ENCODE data around the gene PKD1L1.

DNA sequence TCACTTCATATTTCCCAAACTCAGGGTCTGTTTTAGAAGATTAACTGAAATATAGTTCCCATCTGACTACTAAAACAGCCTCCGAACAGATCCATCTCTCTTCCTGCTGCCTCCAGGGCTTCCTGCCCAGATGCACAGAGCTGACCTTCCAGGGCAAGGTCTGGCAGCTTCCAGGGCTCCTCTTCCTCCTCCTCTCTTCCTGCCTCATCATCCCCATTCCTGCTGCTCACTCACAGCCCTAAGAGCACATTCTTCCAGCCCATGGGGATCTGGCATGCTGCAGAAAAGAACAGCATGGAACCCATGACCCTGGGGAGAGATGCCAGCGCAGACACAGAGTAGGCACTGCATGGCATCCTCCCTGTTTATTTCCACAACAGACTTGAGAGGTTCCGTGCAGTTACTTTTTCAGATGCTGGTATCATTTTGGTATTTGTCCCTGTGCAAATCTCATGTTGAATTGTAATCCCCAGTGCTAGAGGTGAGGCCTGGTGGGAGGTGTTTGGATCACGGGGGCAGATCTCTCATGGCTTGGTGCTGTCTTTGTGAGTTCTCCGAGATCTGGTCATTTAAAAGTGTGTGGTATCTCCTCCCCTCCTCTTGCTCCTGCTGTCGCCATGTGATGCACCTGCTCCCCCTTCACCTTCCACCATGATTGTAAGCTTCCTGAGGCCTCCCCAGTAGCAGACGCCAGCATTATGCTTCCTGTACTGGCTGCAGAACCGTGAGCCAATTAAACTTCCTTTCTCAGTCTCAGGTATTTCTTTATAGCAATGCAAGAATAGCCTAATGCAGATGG, 4.4 kb downstream of the PKD1L1 start:
- TF ChIP-seq, protein P1, sequence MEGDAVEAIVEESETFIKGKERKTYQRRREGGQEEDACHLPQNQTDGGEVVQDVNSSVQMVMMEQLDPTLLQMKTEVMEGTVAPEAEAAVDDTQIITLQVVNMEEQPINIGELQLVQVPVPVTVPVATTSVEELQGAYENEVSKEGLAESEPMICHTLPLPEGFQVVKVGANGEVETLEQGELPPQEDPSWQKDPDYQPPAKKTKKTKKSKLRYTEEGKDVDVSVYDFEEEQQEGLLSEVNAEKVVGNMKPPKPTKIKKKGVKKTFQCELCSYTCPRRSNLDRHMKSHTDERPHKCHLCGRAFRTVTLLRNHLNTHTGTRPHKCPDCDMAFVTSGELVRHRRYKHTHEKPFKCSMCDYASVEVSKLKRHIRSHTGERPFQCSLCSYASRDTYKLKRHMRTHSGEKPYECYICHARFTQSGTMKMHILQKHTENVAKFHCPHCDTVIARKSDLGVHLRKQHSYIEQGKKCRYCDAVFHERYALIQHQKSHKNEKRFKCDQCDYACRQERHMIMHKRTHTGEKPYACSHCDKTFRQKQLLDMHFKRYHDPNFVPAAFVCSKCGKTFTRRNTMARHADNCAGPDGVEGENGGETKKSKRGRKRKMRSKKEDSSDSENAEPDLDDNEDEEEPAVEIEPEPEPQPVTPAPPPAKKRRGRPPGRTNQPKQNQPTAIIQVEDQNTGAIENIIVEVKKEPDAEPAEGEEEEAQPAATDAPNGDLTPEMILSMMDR (IDR thresholded peaks at IDR 0.05; ENCODE audit: poor library complexity, severe bottlenecking), result no peak
- no peak for TF ChIP-seq TAF1 (IDR thresholded peaks at IDR 0.05; ENCODE audit: low read depth)
- TF ChIP-seq, protein P2, sequence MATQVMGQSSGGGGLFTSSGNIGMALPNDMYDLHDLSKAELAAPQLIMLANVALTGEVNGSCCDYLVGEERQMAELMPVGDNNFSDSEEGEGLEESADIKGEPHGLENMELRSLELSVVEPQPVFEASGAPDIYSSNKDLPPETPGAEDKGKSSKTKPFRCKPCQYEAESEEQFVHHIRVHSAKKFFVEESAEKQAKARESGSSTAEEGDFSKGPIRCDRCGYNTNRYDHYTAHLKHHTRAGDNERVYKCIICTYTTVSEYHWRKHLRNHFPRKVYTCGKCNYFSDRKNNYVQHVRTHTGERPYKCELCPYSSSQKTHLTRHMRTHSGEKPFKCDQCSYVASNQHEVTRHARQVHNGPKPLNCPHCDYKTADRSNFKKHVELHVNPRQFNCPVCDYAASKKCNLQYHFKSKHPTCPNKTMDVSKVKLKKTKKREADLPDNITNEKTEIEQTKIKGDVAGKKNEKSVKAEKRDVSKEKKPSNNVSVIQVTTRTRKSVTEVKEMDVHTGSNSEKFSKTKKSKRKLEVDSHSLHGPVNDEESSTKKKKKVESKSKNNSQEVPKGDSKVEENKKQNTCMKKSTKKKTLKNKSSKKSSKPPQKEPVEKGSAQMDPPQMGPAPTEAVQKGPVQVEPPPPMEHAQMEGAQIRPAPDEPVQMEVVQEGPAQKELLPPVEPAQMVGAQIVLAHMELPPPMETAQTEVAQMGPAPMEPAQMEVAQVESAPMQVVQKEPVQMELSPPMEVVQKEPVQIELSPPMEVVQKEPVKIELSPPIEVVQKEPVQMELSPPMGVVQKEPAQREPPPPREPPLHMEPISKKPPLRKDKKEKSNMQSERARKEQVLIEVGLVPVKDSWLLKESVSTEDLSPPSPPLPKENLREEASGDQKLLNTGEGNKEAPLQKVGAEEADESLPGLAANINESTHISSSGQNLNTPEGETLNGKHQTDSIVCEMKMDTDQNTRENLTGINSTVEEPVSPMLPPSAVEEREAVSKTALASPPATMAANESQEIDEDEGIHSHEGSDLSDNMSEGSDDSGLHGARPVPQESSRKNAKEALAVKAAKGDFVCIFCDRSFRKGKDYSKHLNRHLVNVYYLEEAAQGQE (IDR thresholded peaks at IDR 0.05; ENCODE audit: borderline replicate concordance), result no peak
- TF ChIP-seq POLR2AphosphoS5 (IDR thresholded peaks at IDR 0.05), result no peak
- TF ChIP-seq EZH2 (IDR thresholded peaks at IDR 0.05; ENCODE audit: borderline replicate concordance, insufficient read depth, low read length, poor library complexity, severe bottlenecking), result no peak
- no peak for TF ChIP-seq RAD21 (conservative IDR thresholded peaks at IDR 0.05)
- TF ChIP-seq EP300 (conservative IDR thresholded peaks at IDR 0.05; ENCODE audit: poor library complexity, severe bottlenecking), result no peak

Measured in neural cell (in vitro differentiated cells).